ENCODE data around the gene NAXD.

- TF ChIP-seq EP300 (IDR thresholded peaks at IDR 0.05; ENCODE audit: borderline replicate concordance): no peak
- TF ChIP-seq REST (IDR thresholded peaks at IDR 0.05; ENCODE audit: low read depth): no peak
- TF ChIP-seq USF1 (IDR thresholded peaks at IDR 0.05): no peak
- TF ChIP-seq ZBTB7A (IDR thresholded peaks at IDR 0.05; ENCODE audit: low read depth): no peak
- no peak for TF ChIP-seq EGR1 (IDR thresholded peaks at IDR 0.05)
- TF ChIP-seq MAX (IDR thresholded peaks at IDR 0.05): no peak
- no peak for TF ChIP-seq CEBPB (IDR thresholded peaks at IDR 0.05)
- TF ChIP-seq CREB1 (IDR thresholded peaks at IDR 0.05; ENCODE audit: low read depth): no peak
- TF ChIP-seq RAD21 (IDR thresholded peaks at IDR 0.05; ENCODE audit: low read depth): no peak
Measured at GRCh38 chr13:110638814-110639806, 23.8 kb downstream of the NAXD start.
